Measurements from ENCODE around the gene STIM2.

The STIM2 gene

GRCh38 chr4:26837993-26838842 is 22.4 kb upstream of the STIM2 start:
- DNase-seq (ENCODE audit: low read depth): no peak

- no peak for DNase-seq (ENCODE audit: low read depth)
These were observed 21.6 kb upstream of the STIM2 start for GRCh38 chr4:26839016-26839415.

DNA sequence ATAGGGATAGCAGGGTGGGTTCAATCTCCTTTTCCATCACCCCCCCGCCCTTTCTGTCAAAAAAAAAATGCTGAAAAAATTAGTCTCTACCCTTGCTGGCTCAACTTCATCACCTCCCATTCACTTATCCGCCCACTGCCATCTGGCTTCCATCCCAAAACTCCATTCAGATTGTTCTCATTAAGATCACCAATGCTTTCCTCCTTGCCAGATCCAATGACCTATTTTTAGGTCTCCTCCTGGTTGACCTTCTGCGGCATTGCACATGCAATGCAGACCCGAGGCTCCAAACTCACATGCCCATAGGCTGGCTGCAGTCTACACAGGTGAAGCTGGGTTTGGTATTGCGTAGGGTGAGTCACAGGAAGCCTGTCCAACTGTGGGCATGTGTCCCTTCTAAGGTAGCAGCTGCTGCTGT is 21.1 kb upstream of the STIM2 start:
- no peak for DNase-seq (ENCODE audit: low read depth)

DNA sequence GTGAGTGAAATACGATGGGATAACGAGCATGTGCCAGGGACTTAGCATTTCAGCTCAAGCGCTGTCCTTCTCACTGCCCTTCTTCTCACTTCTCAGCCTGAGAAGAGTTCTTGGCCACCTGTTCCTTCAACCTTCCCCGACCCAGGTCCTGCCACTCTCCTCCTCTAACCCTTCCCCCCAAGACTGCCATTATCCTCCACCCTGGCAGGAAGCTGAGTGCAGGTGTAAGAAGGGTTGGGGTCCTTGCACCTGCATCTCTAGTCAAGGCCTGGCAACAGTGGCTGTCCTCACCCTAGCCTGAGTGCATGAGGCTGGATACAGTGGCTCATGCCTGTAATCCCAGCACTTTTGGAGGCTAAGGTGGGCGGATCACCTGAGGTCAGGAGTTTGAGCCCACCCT is 19.9 kb upstream of the STIM2 start:
- no peak for DNase-seq (ENCODE audit: low read depth)

DNA sequence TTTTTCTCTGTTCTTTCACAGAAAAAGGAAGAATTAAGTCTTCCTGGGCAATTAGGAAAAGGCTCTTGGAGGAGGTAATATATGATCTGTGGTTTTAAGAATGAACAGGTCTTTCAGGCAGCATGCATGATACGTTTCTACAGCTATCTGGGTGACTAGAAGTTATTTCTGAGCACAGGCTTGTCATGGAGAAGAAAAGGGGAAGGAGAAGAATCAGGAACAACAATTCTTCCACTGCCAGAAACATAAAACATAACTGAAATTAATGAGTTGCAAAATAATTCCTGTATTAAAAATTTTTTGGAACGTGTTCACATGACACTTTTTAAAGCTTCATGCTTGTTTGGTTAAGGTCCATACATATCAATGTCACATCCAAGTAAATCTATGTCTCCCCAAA is 17.7 kb upstream of the STIM2 start:
- no peak for DNase-seq (ENCODE audit: low read depth)

DNA sequence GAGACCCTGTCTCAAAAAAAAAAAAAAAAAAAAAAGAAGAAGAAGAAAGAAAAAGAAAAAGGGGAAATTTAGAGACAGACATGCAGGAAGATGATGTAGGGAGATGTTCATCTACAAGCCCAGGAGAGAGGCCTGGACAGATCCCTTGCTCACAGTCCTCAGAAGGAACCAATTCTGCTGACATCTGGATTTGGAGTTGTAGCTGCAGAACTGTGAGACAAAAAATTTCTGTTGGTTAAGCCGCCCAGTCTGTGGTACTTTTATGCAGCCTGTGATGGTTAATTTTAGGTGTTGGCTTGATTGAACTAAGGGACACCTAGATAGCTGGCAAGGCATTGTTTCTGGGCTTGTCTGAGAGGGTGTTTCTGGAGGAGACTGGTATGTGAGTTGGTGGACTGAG is 10.1 kb upstream of the STIM2 start:
- no peak for DNase-seq (ENCODE audit: low read depth)

DNA sequence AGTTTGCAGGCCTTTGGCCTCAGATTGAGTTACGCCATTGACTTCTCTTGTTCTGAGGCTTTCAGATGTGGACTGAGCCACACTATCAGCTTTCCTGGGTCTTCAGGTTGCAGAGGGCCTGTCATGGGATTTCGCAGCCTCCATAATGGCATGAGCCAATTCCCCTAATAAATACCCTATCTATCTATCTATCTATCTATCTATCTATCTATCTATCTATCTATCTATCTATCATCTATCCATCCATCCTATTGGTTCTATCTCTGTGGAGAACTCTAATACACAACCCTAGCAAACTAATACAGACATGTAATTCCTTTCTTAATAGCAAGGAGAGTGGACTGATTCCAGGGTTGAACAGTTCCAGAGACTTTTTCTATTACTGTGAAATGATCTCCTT is 9.5 kb upstream of the STIM2 start:
- DNase-seq (ENCODE audit: low read depth): no peak

GRCh38 chr4:26854701-26855100 is 5.9 kb upstream of the STIM2 start:
- no peak for DNase-seq (ENCODE audit: low read depth)

GRCh38 chr4:26856906-26857277 is 3.7 kb upstream of the STIM2 start:
- DNase-seq (ENCODE audit: low read depth): no peak

DNA sequence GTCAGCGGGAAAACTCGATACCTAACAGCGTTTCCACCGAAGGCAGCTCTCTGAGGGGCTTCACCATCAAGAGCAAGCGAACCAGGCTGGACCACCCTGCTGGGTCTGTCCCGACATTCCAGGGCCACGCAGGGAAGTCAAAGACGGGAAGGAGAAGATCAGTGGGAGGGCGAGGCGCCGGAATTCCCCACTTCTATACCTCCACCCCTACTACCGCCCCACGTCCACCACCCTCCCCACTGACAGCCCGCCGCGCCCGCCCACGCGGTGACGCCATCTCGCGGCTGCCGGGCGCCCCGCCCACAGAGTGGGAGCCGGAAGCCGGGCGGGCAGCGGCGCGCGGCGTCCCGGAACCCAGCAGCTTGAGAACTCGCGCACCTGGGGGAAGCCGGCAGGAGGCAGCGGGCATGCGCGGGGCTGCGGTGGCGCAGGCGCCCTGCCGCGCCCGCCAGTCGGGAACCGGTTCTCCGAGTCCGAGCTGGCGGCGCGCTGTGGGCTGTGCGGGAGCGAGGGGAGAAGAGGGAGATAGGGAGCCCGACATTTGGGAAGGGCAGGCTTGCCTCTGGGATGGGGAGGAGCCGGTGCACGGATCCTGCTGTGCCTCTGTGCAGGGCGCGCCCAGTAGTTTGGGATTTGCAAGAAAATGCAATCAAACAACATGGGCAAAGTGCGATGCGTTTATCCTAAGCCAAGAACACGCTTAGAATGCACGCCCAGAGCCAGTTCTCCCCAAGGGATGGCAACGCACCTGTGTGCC is 3.2 kb upstream of the STIM2 start:
- DNase-seq (ENCODE audit: low read depth): no peak

DNA sequence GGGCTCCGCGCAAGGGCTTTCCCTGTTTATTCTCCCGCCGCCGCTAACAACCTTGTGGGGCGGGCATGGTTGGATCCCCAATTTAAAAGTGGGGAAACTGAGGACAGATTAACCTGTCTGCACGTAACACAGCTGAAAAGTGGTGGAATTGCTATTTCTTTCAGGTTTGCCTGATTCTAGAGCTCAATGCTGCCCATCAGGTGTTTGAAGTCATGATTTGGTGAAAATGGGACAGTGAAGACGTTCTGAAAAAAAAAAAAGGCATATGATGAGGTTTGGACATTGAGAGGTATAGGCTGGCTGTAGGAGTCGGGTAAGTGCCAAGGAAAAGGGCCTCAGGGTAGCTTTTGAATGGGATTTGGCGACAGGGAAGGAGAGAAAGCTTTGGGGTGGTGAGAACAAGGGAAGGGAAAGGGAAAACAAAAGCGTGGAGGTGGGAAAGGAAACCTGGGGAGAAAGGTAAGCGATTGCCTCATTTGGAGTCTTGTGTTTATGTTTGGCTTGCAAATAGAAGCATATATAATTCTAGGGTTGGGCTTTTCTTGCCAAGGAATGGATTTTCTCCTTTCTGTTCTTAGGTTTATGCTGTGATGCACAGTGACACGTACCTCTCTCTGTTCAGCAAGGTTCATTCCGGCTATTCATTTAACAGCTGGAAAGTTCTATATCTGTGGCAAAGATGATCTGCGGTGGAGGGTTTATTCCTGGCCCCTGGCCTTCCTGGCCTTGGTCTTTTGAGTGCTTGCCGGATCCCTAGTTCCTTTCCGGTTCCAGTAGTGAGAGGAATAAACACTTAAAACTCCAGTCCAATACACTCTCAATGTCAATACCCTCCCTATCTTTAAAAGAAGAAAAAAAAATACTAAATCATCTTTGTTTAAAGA is 2.4 kb upstream of the STIM2 start:
- no peak for DNase-seq (ENCODE audit: low read depth)

- no peak for DNase-seq (ENCODE audit: low read depth)
These were observed 1.7 kb upstream of the STIM2 start for GRCh38 chr4:26858947-26859401.

DNA sequence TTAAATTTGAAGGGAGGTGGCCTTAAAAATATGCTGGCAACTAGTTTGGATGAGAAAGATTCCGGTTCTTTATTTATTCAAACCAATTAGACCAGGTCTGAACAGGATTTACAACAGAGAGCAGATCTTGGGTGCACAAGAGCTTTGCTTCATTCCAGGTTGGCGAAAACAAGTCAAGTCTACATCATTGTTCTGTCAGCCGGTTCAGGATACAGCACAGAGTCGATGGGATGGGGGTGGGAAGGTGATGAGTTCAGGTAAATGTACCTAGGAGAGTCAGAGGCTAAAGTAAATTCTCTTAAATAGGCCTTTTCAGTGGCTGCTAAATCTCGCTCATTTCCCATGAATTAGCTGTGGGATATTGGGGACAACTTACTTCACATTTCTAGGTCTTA is 882 bp upstream of the STIM2 start:
- no peak for DNase-seq (ENCODE audit: low read depth)

DNA sequence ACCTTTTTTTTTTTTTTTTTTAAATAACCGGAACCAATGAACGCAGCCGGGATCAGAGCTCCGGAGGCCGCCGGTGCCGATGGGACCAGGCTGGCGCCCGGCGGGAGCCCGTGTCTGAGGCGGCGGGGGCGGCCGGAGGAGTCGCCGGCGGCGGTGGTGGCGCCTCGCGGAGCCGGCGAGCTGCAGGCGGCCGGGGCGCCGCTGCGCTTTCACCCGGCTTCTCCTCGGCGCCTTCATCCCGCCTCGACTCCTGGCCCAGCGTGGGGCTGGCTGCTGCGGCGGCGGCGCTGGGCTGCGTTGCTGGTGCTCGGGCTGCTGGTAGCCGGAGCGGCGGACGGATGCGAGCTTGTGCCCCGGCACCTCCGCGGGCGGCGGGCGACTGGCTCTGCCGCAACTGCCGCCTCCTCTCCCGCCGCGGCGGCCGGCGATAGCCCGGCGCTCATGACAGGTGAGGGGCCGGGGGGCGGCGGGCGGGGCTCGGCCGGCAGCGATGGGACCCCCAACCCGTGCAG is 337 bp downstream of the STIM2 start:
- DNase-seq (ENCODE audit: low read depth): no peak

- no peak for DNase-seq (ENCODE audit: low read depth)
These were observed 969 bp downstream of the STIM2 start for GRCh38 chr4:26861434-26862186.

GRCh38 chr4:26862381-26862915 is 1.8 kb downstream of the STIM2 start:
- DNase-seq (ENCODE audit: low read depth): no peak

GRCh38 chr4:26863512-26863911 is 2.9 kb downstream of the STIM2 start:
- DNase-seq (ENCODE audit: low read depth): no peak

GRCh38 chr4:26864899-26865298 is 4.3 kb downstream of the STIM2 start:
- DNase-seq (ENCODE audit: low read depth): no peak

DNA sequence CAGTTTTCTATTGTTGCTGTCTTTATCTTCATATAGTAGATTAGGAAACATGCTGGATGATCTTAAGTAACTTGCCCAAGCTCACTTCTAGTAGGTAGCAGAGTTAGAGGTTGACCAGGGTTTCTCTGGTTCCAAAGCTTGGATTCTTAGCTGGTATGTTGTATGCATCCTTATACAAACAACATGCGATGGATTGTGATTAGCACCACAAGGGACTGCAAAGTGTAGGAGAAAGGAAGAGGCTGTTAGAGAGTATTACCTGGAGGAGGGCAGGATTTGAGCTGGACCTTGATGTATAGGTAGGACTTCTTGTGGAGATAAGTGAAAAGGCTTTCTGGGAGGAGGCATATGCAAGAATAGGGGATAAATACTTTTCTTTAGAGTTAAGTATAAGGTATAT is 5.6 kb downstream of the STIM2 start:
- no peak for DNase-seq (ENCODE audit: low read depth)

DNA sequence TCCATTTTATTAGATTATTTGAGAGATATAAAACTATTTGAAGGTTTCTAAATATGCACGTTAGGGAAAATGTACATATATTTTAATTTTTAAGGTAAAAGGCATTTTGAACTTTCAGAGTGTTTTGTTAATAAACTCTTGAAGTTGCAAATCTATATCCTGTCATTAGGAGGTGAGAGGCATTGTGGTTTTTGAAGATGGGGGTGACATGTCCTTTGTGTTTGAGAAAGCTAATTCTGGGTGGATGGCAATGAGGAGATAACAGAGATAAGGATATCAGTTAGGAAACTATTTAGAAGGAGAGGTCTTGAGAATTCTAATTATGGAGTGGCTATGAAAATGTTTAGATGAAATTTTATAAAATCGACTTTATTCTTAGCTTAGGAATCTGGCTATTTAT is 6.1 kb downstream of the STIM2 start:
- no peak for DNase-seq (ENCODE audit: low read depth)
